Endothelial cell (in vitro differentiated cells): ENCODE results near the gene CUL9. TPM values are rescaled to one million over a fixed set of nuclear protein-coding genes. Genes with fewer than 3 reads are reported as not detected.

ENCODE experiments used
- DNase-seq: peaks from one replicate; pipeline ENCODE4 v3.0.0; 2021; ENCODE audit warnings: low spot score
- H3K27ac Mint-ChIP-seq: one replicate; pipeline ENCODE4 v1.8.0; 2021; ENCODE audit warnings: mixed read lengths, inconsistent platforms; ENCODE audit not compliant: unreplicated experiment
- H3K27me3 Mint-ChIP-seq: one replicate; pipeline ENCODE4 v1.8.0; 2021; ENCODE audit warnings: mild to moderate bottlenecking, moderate library complexity, mixed read lengths, inconsistent platforms; ENCODE audit not compliant: unreplicated experiment
- H3K36me3 Mint-ChIP-seq: one replicate; pipeline ENCODE4 v1.8.0; 2021; ENCODE audit warnings: mild to moderate bottlenecking, low read depth, mixed read lengths, inconsistent platforms; ENCODE audit not compliant: unreplicated experiment
- H3K4me1 Mint-ChIP-seq: one replicate; pipeline ENCODE4 v1.8.0; 2021; ENCODE audit warnings: mild to moderate bottlenecking, mixed read lengths, inconsistent platforms; ENCODE audit not compliant: unreplicated experiment
- H3K4me3 Mint-ChIP-seq: one replicate; pipeline ENCODE4 v1.8.0; 2021; ENCODE audit warnings: mild to moderate bottlenecking, mixed read lengths, inconsistent platforms; ENCODE audit not compliant: unreplicated experiment
- H3K9me3 Mint-ChIP-seq: one replicate; pipeline ENCODE4 v1.8.0; 2021; ENCODE audit warnings: mixed read lengths, inconsistent platforms; ENCODE audit not compliant: unreplicated experiment
- CTCF ChIP-seq: fragments of 200-600 bp; sonication (generic); IDR thresholded peaks from one replicate; pipeline ENCODE4 v1.5.0; 2021; ENCODE audit warnings: antibody characterized with exemption; ENCODE audit not compliant: unreplicated experiment
- total RNA-seq: library from RNA; stranded (reverse); fragmentation: NEBNext Ultra II Directional; extraction: Animal tissue kit (Norgen Biotek cat#: 25700); gene quantifications from one replicate; pipeline ENCODE4 v1.2.1, GENCODE V29; 2021; ENCODE audit not compliant: unreplicated experiment

CUL9 gene
- total RNA-seq, 1 donor from 2014 or later = 55.4 TPM

DNA sequence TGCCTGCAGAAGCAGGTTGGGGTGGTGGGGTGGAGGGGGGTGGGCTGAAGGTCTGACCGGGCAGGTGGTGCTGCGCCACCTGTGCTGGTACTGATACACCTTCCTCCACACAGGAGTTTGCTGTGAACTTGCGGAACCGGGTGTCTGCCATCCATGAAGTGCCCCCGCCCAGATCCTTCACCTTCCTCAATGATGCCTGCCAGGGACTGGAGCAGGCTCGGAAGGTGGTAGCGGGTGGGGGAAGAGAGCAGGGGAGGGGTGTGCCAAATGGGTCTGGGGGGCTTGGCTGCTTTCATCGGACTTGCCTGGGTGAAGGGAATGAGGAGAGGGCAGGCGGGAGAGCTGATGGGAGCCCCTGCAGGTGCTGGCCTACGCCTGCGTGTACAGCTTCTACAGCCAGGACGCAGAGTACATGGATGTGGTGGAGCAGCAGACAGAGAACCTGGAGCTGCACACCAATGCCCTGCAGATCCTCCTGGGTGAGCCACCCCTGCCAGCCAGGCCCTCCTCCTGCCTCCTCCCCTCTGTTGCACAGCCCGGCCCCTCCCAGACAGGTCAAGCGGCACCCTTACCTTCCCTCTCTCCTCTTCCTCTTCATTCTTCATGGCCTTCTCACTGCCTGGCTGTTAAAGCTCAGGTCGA, 40.5 kb downstream of the CUL9 start:
- Mint-ChIP-seq H3K9me3 (no peaks in the 10 kb centered on the region), H3K36me3 (peaks cover 30% of the 10 kb centered on the region)

DNA sequence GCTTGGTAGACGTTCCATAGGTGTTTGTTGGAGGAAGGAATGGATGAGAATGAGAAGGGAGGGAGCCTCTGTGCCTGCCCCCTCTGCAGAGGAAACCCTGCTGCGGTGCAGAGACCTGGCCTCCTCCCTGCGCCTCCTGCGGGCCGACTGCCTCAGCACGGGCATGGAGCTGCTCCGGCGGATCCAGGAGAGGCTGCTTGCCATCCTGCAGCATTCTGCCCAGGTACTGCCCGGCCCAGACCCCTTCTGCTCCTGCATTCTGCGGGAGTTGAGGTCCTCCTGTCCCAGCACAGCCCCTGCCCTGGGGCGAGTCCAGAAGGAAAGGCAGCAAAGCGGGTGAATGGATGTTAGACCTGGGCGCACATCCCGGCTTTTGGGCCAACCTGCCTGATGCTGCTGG, 41.2 kb downstream of the CUL9 start:
- Mint-ChIP-seq H3K4me3 (peak overlapping the region; percentile 62), H3K36me3 (peaks cover 28% of the 10 kb centered on the region), H3K9me3 (no peaks in the 10 kb centered on the region), H3K27ac (no peak overlapping the region), H3K4me1 (peaks cover 8% of the 10 kb centered on the region), H3K27me3 (peaks cover 4% of the 10 kb centered on the region)
- DNase-seq = no peak
- no peak for TF ChIP-seq CTCF

More for the DNA sequence above, 40.5 kb downstream of the CUL9 start:
- DNase-seq = no peak
- TF ChIP-seq CTCF = no peak
- Mint-ChIP-seq H3K27ac (no peak overlapping the region), H3K4me3 (peak overlapping the region; percentile 62), H3K27me3 (peaks cover 4% of the 10 kb centered on the region), H3K4me1 (peaks cover 8% of the 10 kb centered on the region)

GRCh38 chr6:43226192-43226851, 44.3 kb downstream of the CUL9 start:
- DNase-seq = no peak
- H3K36me3 Mint-ChIP-seq = peaks cover 13% of the 10 kb centered on the region
- peaks cover 4% of the 10 kb centered on the region for H3K27me3 Mint-ChIP-seq
- no peak overlapping the region for H3K4me3 Mint-ChIP-seq
- H3K9me3 Mint-ChIP-seq = no peaks in the 10 kb centered on the region
- peaks cover 11% of the 10 kb centered on the region for H3K4me1 Mint-ChIP-seq
- TF ChIP-seq CTCF = no peak
- H3K27ac Mint-ChIP-seq = no peak overlapping the region

DNA sequence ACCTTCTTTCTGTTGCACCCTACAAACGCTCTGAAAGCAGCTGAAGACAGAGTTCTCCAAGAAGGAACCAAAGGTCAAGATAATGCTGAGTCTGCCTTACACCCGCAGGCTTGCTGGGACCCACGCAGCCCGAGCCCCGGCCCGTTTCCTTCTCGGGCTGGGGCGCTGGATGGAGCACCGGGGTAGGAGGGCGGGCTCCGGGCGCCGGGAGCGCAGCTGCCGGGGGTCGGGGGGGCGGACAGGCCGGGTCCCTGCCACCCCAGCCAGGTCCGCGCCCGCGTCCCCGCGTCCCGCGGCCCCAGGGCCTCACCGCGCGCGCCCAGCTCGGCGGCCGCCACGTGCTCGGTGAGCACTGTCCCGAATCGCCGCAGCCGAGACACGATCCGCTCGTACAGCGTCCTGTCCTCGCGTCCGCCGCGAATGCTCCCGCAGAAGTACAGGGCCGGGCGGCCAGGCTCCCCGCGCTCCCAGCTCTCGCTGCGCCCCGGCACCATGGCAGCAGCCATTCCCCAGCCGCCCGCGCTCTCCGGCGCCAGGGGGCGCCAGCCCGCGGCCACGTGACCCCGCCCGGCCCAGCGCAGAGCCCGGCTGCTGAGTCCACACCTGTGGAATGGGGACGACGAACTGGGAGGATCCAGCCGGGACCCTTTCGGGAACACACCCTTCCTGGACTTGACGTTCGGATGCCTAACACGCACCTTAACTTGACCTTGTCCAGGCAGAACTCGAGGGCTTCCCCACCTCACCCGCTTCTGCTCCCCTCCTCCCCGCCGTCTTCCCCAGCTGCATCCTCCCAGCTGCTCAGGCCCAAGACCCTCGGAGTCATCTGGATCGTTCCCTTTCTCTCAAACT, 47.2 kb downstream of the CUL9 start, which contains the start of gene DNPH1:
Gene DNPH1 (minus strand): TSS at position 531 of the 852 bp plus-strand sequence. CDS start 25 bp downstream, at position 506.
- Mint-ChIP-seq H3K27ac (peak within 1 kb of the TSS; percentile 26), H3K36me3 (peaks cover 5% of the 10 kb centered on the region), H3K4me3 (peak within 1 kb of the TSS; percentile 84)

More for the DNA sequence above, 47.2 kb downstream of the CUL9 start, which contains the start of gene DNPH1:
- TF ChIP-seq CTCF = peak; percentile 85
- peaks cover 8% of the 10 kb centered on the region for H3K4me1 Mint-ChIP-seq
- H3K27me3 Mint-ChIP-seq = peaks cover 4% of the 10 kb centered on the region
- H3K9me3 Mint-ChIP-seq = no peaks in the 10 kb centered on the region
- DNase-seq = peak; percentile 87
